HepG2 (cell line): ENCODE data around the gene DCAF8. TPM values are rescaled to one million over a fixed set of nuclear protein-coding genes. Genes with fewer than 3 reads are reported as not detected.

Experiments used
- ATF1 ChIP-seq: IDR thresholded peaks from 2 replicates; pipeline ENCODE4 v1.6.1; 2016; ENCODE audit warnings: mild to moderate bottlenecking, control low read depth
- CREB1 ChIP-seq, 2 experiments: fragments of 450-650 bp in 1 of 2; IDR thresholded peaks; 2 replicates each; pipeline ENCODE4 v1.6.1; 2016 to 2017; ENCODE audit warnings: control low read depth in 1 of 2, mild to moderate bottlenecking in 1 of 2, missing compliant biosample characterization in 1 of 2, missing genetic modification characterization in 1 of 2
- HOXD1 ChIP-seq: sonication (generic); formaldehyde crosslinking; IDR thresholded peaks from 2 replicates; pipeline ENCODE4 v1.5.0; 2020; ENCODE audit warnings: missing genetic modification reagents
- KAT2B ChIP-seq: fragments of 150-350 bp; IDR thresholded peaks from 2 replicates; pipeline ENCODE4 v1.6.1; 2014; ENCODE audit warnings: low read depth, low read length, borderline replicate concordance
- KDM1A ChIP-seq: IDR thresholded peaks from 2 replicates; pipeline ENCODE4 v1.6.1; 2016; ENCODE audit warnings: missing compliant biosample characterization
- KMT2B ChIP-seq: IDR thresholded peaks from 2 replicates; pipeline ENCODE4 v1.6.1; 2016; ENCODE audit warnings: missing genetic modification reagents, missing compliant biosample characterization
- MBNL3 ChIP-seq: fragments of 250-450 bp; sonication (Bioruptor Pico); conservative IDR thresholded peaks from 2 replicates; pipeline ENCODE4 v1.8.0; 2022; ENCODE audit warnings: mild to moderate bottlenecking, inconsistent platforms
- MEF2D ChIP-seq: sonication (generic); formaldehyde crosslinking; IDR thresholded peaks from 2 replicates; pipeline ENCODE4 v1.5.1; 2020; ENCODE audit warnings: mild to moderate bottlenecking, missing genetic modification reagents
- MIER3 ChIP-seq: IDR thresholded peaks from 2 replicates; pipeline ENCODE4 v1.6.1; 2016; ENCODE audit warnings: missing compliant biosample characterization, borderline replicate concordance
- MXD3 ChIP-seq: IDR thresholded peaks from 2 replicates; pipeline ENCODE4 v1.6.1; 2016; ENCODE audit warnings: mild to moderate bottlenecking, missing biosample characterization, missing genetic modification reagents
- MXD4 ChIP-seq: IDR thresholded peaks from 2 replicates; pipeline ENCODE4 v1.6.1; 2016; ENCODE audit warnings: mild to moderate bottlenecking, missing biosample characterization, missing genetic modification reagents
- MYC ChIP-seq: sonication (generic); formaldehyde crosslinking; IDR thresholded peaks from 2 replicates; pipeline ENCODE4 v1.9.0; 2021; ENCODE audit warnings: missing genetic modification reagents, borderline replicate concordance
- PHF21A ChIP-seq: sonication (generic); formaldehyde crosslinking; IDR thresholded peaks from 2 replicates; pipeline ENCODE4 v1.5.0; 2020; ENCODE audit warnings: mild to moderate bottlenecking, missing genetic modification reagents
- POLR2A ChIP-seq, 2 experiments: IDR thresholded peaks; 2 replicates each; pipeline ENCODE4 v1.6.1; 2011; ENCODE audit warnings: low read depth in 2 of 2, low read length in 2 of 2, mild to moderate bottlenecking in 1 of 2, moderate library complexity in 1 of 2; ENCODE audit not compliant: insufficient read depth in 1 of 2
- TAF1 ChIP-seq: sonication (generic); formaldehyde crosslinking; IDR thresholded peaks from 2 replicates; pipeline ENCODE4 v1.4.0; 2020; ENCODE audit warnings: missing genetic modification reagents
- ZNF280D ChIP-seq: sonication (generic); formaldehyde crosslinking; IDR thresholded peaks from 2 replicates; pipeline ENCODE4 v1.5.1; 2020; ENCODE audit warnings: mild to moderate bottlenecking, missing genetic modification reagents
- ZNF512B ChIP-seq: sonication (generic); formaldehyde crosslinking; IDR thresholded peaks from 2 replicates; pipeline ENCODE4 v1.5.1; 2020; ENCODE audit warnings: missing genetic modification reagents, mild to moderate bottlenecking, borderline replicate concordance
- ZNF549 ChIP-seq: sonication (generic); formaldehyde crosslinking; IDR thresholded peaks from 2 replicates; pipeline ENCODE4 v1.5.0; 2020; ENCODE audit warnings: missing genetic modification reagents
- ZNF605 ChIP-seq: sonication (generic); formaldehyde crosslinking; IDR thresholded peaks from 2 replicates; pipeline ENCODE4 v1.8.0; 2022; ENCODE audit warnings: mild to moderate bottlenecking, missing genetic modification reagents
- ZNF782 ChIP-seq: sonication (generic); formaldehyde crosslinking; IDR thresholded peaks from 2 replicates; pipeline ENCODE4 v1.4.0; 2020; ENCODE audit warnings: missing genetic modification reagents, mild to moderate bottlenecking, borderline replicate concordance
- ZZZ3 ChIP-seq: sonication (generic); formaldehyde crosslinking; IDR thresholded peaks from 2 replicates; pipeline ENCODE4 v1.4.0; 2020; ENCODE audit warnings: missing genetic modification reagents, mild to moderate bottlenecking, borderline replicate concordance
- polyA plus RNA-seq, 8 experiments: library from polyadenylated mRNA; depleted of rRNA in 3 of 8; stranded (reverse) in 7 of 8; unstranded in 1 of 8; fragments of >200 nt; fragmentation: Illumina TruSeq in 4 of 8; extraction: Trizol in 4 of 8; gene quantifications; 2 replicates each; pipeline versions ENCODE4 v1.2.1 to v1.2.3, GENCODE V29; 2011 to 2016; ENCODE audit warnings: low read depth in 4 of 8, missing spikeins in 1 of 8, mixed read lengths in 1 of 8; ENCODE audit not compliant: insufficient read depth in 1 of 8
- total RNA-seq, 5 experiments: library from RNA; depleted of rRNA; stranded (reverse); fragments of >200 nt; fragmentation: Illumina TruSeq; extraction: Trizol; gene quantifications; 2 replicates each; pipeline ENCODE4 v1.2.3, GENCODE V29; 2016; ENCODE audit warnings: low read depth in 1 of 5
- TF ChIP-seq, protein P1 (sequence below), 2 experiments: fragments of 450-650 bp in 1 of 2; sonication (generic) in 1 of 2; formaldehyde crosslinking; IDR thresholded peaks; 2 replicates each; pipeline versions ENCODE4 v1.5.0 to v1.8.0; 2020 to 2022; ENCODE audit warnings: mild to moderate bottlenecking in 1 of 2, missing genetic modification reagents in 1 of 2

Gene DCAF8
- total and polyA plus RNA-seq, 2 of the 13 experiments (the other 11 are each of a cell fraction or from before 2014, with no cell fraction given) = 73.4 to 79.8 TPM

- TF ChIP-seq ZNF280D (0 out of 2 replicates have a peak, but pooled peaks have one; percentile 39), MBNL3 (CRISPR knock-in tag) (no peak), POLR2A (IDR thresholded peaks at IDR 0.05; ENCODE audit: insufficient read depth in 1 of 2, low read depth in 2 of 2, low read length in 2 of 2) (peak; percentile 69 to 86; a peak in 3 of 4 replicates), MIER3 (CRISPR knock-in tag) (peak; percentile 75; the same call in 1 of the 2 replicates), ZNF782 (CRISPR knock-in tag) (peak; percentile 45; the same call in 1 of the 2 replicates), MXD3 (peak; percentile 57; the same call in 1 of the 2 replicates), MXD4 (CRISPR knock-in tag) (peak; percentile 54; the same call in 1 of the 2 replicates), ZZZ3 (no peak), ZNF605 (CRISPR knock-in tag) (no peak), MEF2D (CRISPR knock-in tag) (0 out of 2 replicates have a peak, but pooled peaks have one; percentile 19), KAT2B (no peak), ZNF512B (0 out of 2 replicates have a peak, but pooled peaks have one; percentile 47), PHF21A (no peak), TAF1 (CRISPR knock-in tag) (peak; percentile 92), CREB1 (IDR thresholded peaks at IDR 0.05) (peak; percentile 68), CREB1 (CRISPR knock-in tag; IDR thresholded peaks at IDR 0.05) (peak; percentile 78), ATF1 (CRISPR knock-in tag) (peak; percentile 47), KDM1A (CRISPR knock-in tag) (no peak), HOXD1 (CRISPR knock-in tag) (no peak), MYC (peak; percentile 39; the same call in 1 of the 2 replicates), KMT2B (CRISPR knock-in tag) (peak; percentile 87), ZNF549 (CRISPR knock-in tag) (no peak)
- TF ChIP-seq, protein P1, sequence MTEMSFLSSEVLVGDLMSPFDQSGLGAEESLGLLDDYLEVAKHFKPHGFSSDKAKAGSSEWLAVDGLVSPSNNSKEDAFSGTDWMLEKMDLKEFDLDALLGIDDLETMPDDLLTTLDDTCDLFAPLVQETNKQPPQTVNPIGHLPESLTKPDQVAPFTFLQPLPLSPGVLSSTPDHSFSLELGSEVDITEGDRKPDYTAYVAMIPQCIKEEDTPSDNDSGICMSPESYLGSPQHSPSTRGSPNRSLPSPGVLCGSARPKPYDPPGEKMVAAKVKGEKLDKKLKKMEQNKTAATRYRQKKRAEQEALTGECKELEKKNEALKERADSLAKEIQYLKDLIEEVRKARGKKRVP (CRISPR knock-in tag; IDR thresholded peaks at IDR 0.05) = peak in 1 of 2 experiments; percentile 64; a peak in 1 of 4 replicates
Measured at GRCh38 chr1:160284782-160285344, 22.5 kb upstream of the DCAF8 start, which contains the start of gene PEX19 (continued).
